Activated CD4-positive, alpha-beta T cell treated with anti-CD3 and anti-CD28 coated beads, Interleukin-2, Interleukin-6, amounts not matched to agents 100 ng/mL and 50 ng/mL, durations not matched to agents 16 hours and 8 hours (primary cell): ENCODE data around the gene PPWD1.

Experiments
- DNase-seq: peaks from one replicate; pipeline ENCODE4 v3.0.0-alpha.2; 2020

The PPWD1 gene

GRCh38 chr5:65624025-65624570, 61.0 kb downstream of the PPWD1 start, which contains the start of gene TRIM23:
TRIM23 (minus strand) TSS chr5:65624333; CDS start chr5:65624274, 59 bp downstream.
- DNase-seq = peak; percentile 93

- DNase-seq = peak; percentile 87
Observed at GRCh38 chr5:65624571-65625555, 61.8 kb downstream of the PPWD1 start, which contains the start of the genes SHLD3 and TRAPPC13. SHLD3 (plus strand) TSS chr5:65625027; CDS start chr5:65629588, 4,561 bp downstream. TRAPPC13 (plus strand) TSS chr5:65625027; CDS start chr5:65625061, 34 bp downstream.

- no peak for DNase-seq
Observed at GRCh38 chr5:65625743-65626142, 62.6 kb downstream of the PPWD1 start.

GRCh38 chr5:65630981-65631380, 67.9 kb downstream of the PPWD1 start:
- DNase-seq = no peak
